Vagina (tissue), 2 donors: ENCODE data around the gene ZNF407.

Source experiments
- POLR2A ChIP-seq, 2 donors: fragments of 450-650 bp; IDR thresholded peaks; one replicate each; pipeline ENCODE4 v1.6.1; 2017; ENCODE audit warnings: antibody characterized with exemption in 2 of 2, mild to moderate bottlenecking in 2 of 2, moderate library complexity in 2 of 2
- POLR2AphosphoS5 ChIP-seq, 2 donors: sonication (generic); formaldehyde crosslinking; IDR thresholded peaks; one replicate each; pipeline ENCODE4 v1.9.0; 2017; ENCODE audit warnings: antibody characterized with exemption in 2 of 2, mild to moderate bottlenecking in 2 of 2, low read depth in 1 of 2; ENCODE audit not compliant: insufficient read depth in 1 of 2
- TF ChIP-seq, protein P1 (sequence below), 3 experiments: fragments of 450-650 bp in 2 of 3; fragments of 200-600 bp in 1 of 3; sonication (generic) in 1 of 3; IDR thresholded peaks; one replicate each; pipeline ENCODE4 v1.5.1; 2017 to 2019; ENCODE audit warnings: antibody characterized with exemption in 3 of 3, mild to moderate bottlenecking in 2 of 3, moderate library complexity in 2 of 3

DNA sequence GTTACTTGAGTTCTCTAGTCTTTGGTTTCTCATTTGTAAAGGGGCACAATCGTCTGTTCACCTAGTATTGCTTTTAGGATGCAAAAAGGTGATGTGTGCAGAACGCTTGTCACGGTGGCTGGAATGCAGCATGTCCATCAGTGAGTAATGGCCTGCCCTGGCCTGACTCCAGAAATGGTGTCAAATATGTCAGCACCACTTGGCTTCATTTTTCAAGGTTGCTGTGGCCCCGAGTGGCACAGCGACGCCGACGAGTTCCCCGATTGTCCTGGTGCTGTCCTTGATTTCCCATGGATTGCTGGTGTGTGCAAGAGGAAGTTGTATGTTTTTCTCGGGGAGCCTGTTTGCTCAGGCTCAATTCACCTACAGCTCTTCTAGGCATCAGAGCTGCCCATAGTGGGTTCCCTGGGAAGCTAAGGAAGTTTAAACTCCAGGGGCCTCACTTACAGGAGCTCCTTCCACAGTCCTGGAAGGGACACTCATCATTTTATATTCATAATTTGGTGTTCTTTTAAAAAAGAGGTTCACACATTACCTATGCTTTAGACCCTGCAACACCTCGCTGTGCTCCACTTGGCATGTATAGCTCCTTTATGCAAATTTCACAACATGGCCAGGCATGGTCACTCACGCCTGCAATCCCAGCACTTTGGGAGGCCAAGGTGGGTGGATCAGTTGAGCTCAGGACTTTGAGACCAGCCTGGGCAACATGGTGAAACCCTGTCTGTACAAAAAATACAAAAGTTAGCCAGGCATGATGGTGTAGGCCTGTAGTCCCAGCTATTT, 25.6 kb upstream of the ZNF407 start:
- TF ChIP-seq POLR2A (IDR thresholded peaks at IDR 0.05) (no peak), POLR2AphosphoS5 (IDR thresholded peaks at IDR 0.05; ENCODE audit: insufficient read depth in 1 of 2, low read depth in 1 of 2) (no peak)
- TF ChIP-seq, protein P1, sequence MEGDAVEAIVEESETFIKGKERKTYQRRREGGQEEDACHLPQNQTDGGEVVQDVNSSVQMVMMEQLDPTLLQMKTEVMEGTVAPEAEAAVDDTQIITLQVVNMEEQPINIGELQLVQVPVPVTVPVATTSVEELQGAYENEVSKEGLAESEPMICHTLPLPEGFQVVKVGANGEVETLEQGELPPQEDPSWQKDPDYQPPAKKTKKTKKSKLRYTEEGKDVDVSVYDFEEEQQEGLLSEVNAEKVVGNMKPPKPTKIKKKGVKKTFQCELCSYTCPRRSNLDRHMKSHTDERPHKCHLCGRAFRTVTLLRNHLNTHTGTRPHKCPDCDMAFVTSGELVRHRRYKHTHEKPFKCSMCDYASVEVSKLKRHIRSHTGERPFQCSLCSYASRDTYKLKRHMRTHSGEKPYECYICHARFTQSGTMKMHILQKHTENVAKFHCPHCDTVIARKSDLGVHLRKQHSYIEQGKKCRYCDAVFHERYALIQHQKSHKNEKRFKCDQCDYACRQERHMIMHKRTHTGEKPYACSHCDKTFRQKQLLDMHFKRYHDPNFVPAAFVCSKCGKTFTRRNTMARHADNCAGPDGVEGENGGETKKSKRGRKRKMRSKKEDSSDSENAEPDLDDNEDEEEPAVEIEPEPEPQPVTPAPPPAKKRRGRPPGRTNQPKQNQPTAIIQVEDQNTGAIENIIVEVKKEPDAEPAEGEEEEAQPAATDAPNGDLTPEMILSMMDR (IDR thresholded peaks at IDR 0.05), result no peak
